HepG2 (cell line): ENCODE results near the gene LCAT.

Source experiments
- CTCF ChIP-seq: sonication (generic); formaldehyde crosslinking; IDR thresholded peaks from 2 replicates; pipeline ENCODE4 v1.5.0; 2020; ENCODE audit warnings: mild to moderate bottlenecking, missing genetic modification reagents, moderate library complexity
- ETV6 ChIP-seq: sonication (generic); formaldehyde crosslinking; conservative IDR thresholded peaks from 2 replicates; pipeline ENCODE4 v1.4.0; 2020; ENCODE audit warnings: missing genetic modification reagents
- MXD1 ChIP-seq: sonication (generic); formaldehyde crosslinking; IDR thresholded peaks from 2 replicates; pipeline ENCODE4 v1.4.0; 2020; ENCODE audit warnings: mild to moderate bottlenecking, missing genetic modification reagents
- POLR2A ChIP-seq, 2 experiments: IDR thresholded peaks; 2 replicates each; pipeline ENCODE4 v1.6.1; 2011; ENCODE audit warnings: low read depth in 2 of 2, low read length in 2 of 2, mild to moderate bottlenecking in 1 of 2, moderate library complexity in 1 of 2; ENCODE audit not compliant: insufficient read depth in 1 of 2

DNA sequence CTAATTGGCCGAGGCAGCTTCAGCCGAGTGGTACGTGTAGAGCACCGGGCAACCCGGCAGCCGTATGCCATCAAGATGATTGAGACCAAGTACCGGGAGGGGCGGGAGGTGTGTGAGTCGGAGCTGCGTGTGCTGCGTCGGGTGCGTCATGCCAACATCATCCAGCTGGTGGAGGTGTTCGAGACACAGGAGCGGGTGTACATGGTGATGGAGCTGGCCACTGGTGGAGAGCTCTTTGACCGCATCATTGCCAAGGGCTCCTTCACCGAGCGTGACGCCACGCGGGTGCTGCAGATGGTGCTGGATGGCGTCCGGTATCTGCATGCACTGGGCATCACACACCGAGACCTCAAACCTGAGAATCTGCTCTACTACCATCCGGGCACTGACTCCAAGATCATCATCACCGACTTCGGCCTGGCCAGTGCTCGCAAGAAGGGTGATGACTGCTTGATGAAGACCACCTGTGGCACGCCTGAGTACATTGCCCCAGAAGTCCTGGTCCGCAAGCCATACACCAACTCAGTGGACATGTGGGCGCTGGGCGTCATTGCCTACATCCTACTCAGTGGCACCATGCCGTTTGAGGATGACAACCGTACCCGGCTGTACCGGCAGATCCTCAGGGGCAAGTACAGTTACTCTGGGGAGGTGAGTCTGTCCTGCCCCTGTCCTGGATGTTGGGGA lies 34.7 kb downstream of the LCAT start:
- no peak for TF ChIP-seq MXD1 (CRISPR knock-in tag)
- TF ChIP-seq POLR2A (IDR thresholded peaks at IDR 0.05; ENCODE audit: insufficient read depth in 1 of 2, low read depth in 2 of 2, low read length in 2 of 2) = no peak
- TF ChIP-seq ETV6 = no peak
- TF ChIP-seq CTCF (CRISPR knock-in tag) = no peak
